Kidney glomerular epithelial cell (primary cell): ENCODE results near the gene TPST1.
"Not testable (repeated sequence)": the region's sequence is repeated elsewhere in the genome, so short reads cannot be mapped to it uniquely, and the experiment has no call there.

ENCODE experiments used
- DNase-seq: peaks from one replicate; lab custom pipeline; 2025; lab: John Stamatoyannopoulos, UW

The TPST1 gene

GRCh38 chr7:66331883-66332282 is 126.7 kb downstream of the TPST1 start:
- no peak for DNase-seq

GRCh38 chr7:66333443-66333842 is 128.3 kb downstream of the TPST1 start:
- DNase-seq: peak; percentile 34

- DNase-seq: no peak
These were observed 130.2 kb downstream of the TPST1 start for GRCh38 chr7:66335318-66335717.

- no peak for DNase-seq
These were observed 131.6 kb downstream of the TPST1 start for GRCh38 chr7:66336760-66337159.

GRCh38 chr7:66339141-66339540 is 134.0 kb downstream of the TPST1 start:
- DNase-seq: no peak

- DNase-seq: no peak
These were observed 139.0 kb downstream of the TPST1 start for GRCh38 chr7:66344166-66344565.

GRCh38 chr7:66348531-66348930 is 143.4 kb downstream of the TPST1 start:
- no peak for DNase-seq

GRCh38 chr7:66348959-66349358 is 143.8 kb downstream of the TPST1 start:
- DNase-seq: no peak

- peak; percentile 33 for DNase-seq
These were observed 146.9 kb downstream of the TPST1 start for GRCh38 chr7:66352071-66352470.

- no peak for DNase-seq
These were observed 148.4 kb downstream of the TPST1 start for GRCh38 chr7:66353547-66353946.

- DNase-seq: no peak
These were observed 150.6 kb downstream of the TPST1 start for GRCh38 chr7:66355756-66356155.

GRCh38 chr7:66356277-66356721 is 151.2 kb downstream of the TPST1 start:
- no peak for DNase-seq

- no peak for DNase-seq
These were observed 152.0 kb downstream of the TPST1 start for GRCh38 chr7:66357087-66357486.

- no peak for DNase-seq
These were observed 154.6 kb downstream of the TPST1 start for GRCh38 chr7:66359656-66360211.

- DNase-seq: no peak
These were observed 157.0 kb downstream of the TPST1 start for GRCh38 chr7:66362136-66362535.

GRCh38 chr7:66363635-66364034 is 158.5 kb downstream of the TPST1 start:
- DNase-seq: no peak

- not testable (repeated sequence) for DNase-seq
These were observed 159.9 kb downstream of the TPST1 start for GRCh38 chr7:66365031-66365430.

GRCh38 chr7:66371096-66371824 is 166.1 kb downstream of the TPST1 start:
- no peak for DNase-seq

GRCh38 chr7:66374141-66374840 is 169.2 kb downstream of the TPST1 start:
- not testable (repeated sequence) for DNase-seq

GRCh38 chr7:66376264-66376945 is 171.3 kb downstream of the TPST1 start:
- no peak for DNase-seq

GRCh38 chr7:66377045-66377444 is 171.9 kb downstream of the TPST1 start:
- no peak for DNase-seq

- DNase-seq: no peak
These were observed 172.6 kb downstream of the TPST1 start for GRCh38 chr7:66377714-66378113.
